A673 (cell line): ENCODE data around the gene CALHM5.

Experiments
- CTCF ChIP-seq: fragments of 300-800, 200-600 bp; sonication (generic); conservative IDR thresholded peaks from 2 replicates; pipeline ENCODE4 v1.5.1; 2017; ENCODE audit warnings: low read depth, mild to moderate bottlenecking, antibody characterized with exemption, low read length, moderate library complexity, mixed read lengths
- EZH2 ChIP-seq: fragments of 200-600 bp; sonication (generic); IDR thresholded peaks from 2 replicates; pipeline ENCODE4 v1.6.1; 2017; ENCODE audit warnings: borderline replicate concordance, low read depth, mild to moderate bottlenecking, mixed read lengths, antibody characterized with exemption, low read length; ENCODE audit not compliant: poor library complexity, severe bottlenecking

DNA sequence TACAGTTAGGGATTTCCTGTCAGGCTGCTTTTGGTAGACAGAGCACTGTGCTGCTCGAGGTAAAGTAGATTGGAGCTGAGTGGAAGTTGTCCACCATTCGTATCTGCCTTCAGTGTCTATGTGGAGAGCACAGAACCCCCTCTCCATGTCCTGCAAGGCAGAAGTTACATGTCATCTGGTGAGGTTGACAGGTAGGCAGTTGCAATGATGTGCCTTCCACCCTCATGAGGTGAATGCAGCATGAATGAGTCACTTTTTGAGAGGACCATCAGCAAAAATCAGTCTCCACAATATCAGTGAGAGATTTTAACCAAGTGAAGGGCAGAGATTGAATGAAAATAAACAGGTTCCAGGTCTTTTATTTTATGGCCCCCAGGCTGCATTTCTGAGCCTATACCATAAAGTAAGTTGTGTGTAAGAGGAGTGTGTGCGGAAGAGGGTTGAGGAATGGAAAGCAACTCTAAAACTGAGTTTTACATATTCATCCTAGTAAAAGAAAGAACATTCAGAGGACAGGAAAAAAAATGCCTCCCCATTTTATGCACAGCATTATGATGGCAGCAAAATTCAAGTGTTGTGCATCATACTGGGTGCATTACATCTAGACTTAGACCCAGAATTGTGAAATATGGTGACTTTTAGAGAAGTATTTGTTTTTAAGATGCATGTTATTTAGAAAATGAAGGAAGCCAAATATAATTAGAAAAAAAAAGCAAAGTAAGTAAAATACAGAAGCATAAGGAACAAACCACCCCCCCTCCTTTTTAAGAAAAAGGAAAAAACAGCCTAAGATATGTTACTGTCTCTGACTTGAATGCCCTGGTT lies 18.2 kb downstream of the CALHM5 start:
- TF ChIP-seq EZH2 = no peak
- no peak for TF ChIP-seq CTCF
